Small intestine (tissue), 16 donors: Measurements from ENCODE around the gene NCF4. TPM values are rescaled to one million over a fixed set of nuclear protein-coding genes. Genes with fewer than 3 reads are reported as not detected.
A peak's percentile ranks its signal among the peaks of the same experiment; 100 is the strongest.

ENCODE experiments used
- DNase-seq, 2 donors: peaks; one replicate each; pipeline versions ENCODE4 v3.0.0 to v3.0.0-alpha.2; 2013
- FAIRE-seq: peaks from 2 replicates; lab custom pipeline; 2012; peaks lifted over from hg19 to GRCh38; lab: Jason Lieb, UNC
- H3K27ac ChIP-seq, 3 donors: one replicate each; pipeline ENCODE4 v1.5.1; 2013; ENCODE audit warnings: low read length in 2 of 3, mild to moderate bottlenecking in 2 of 3, control low read depth in 1 of 3, inconsistent platforms in 1 of 3, low read depth in 1 of 3, moderate library complexity in 1 of 3
- H3K27me3 ChIP-seq, 3 donors: one replicate each; pipeline ENCODE4 v1.6.1; 2013; ENCODE audit warnings: low read length in 3 of 3, inconsistent platforms in 1 of 3; ENCODE audit not compliant: control insufficient read depth in 3 of 3, insufficient read depth in 3 of 3
- H3K36me3 ChIP-seq, 3 donors: one replicate each; pipeline ENCODE4 v1.6.1; 2013; ENCODE audit warnings: low read length in 3 of 3, inconsistent platforms in 1 of 3, low read depth in 1 of 3, mild to moderate bottlenecking in 1 of 3, moderate library complexity in 1 of 3; ENCODE audit not compliant: control insufficient read depth in 3 of 3, insufficient read depth in 2 of 3
- H3K4me1 ChIP-seq, 3 donors: one replicate each; pipeline ENCODE4 v1.6.1; 2013; ENCODE audit warnings: low read length in 2 of 3, inconsistent platforms in 1 of 3, low read depth in 1 of 3, mild to moderate bottlenecking in 1 of 3, moderate library complexity in 1 of 3; ENCODE audit not compliant: control insufficient read depth in 3 of 3, insufficient read depth in 2 of 3
- H3K4me3 ChIP-seq, 3 donors: one replicate each; pipeline ENCODE4 v1.5.1; 2013; ENCODE audit warnings: low read length in 3 of 3, control low read depth in 1 of 3, inconsistent platforms in 1 of 3, low read depth in 1 of 3, mild to moderate bottlenecking in 1 of 3, moderate library complexity in 1 of 3
- H3K9me3 ChIP-seq, 2 donors: one replicate each; pipeline ENCODE4 v1.6.1; 2013; ENCODE audit warnings: low read depth in 1 of 2, low read length in 1 of 2; ENCODE audit not compliant: control insufficient read depth in 2 of 2, insufficient read depth in 1 of 2
- WGBS, 3 donors: extraction: QIAGEN DNeasy Blood & Tissue Kit; methylation state at CpG; one replicate each; pipeline ENCODE4 v1.1.7; 2013; 5-methylcytosine and 5-hydroxymethylcytosine counted together
- long read RNA-seq, 10 donors: transcript quantifications; one replicate each; lab custom pipeline, GENCODE V29; 2026
- polyA plus RNA-seq, 4 donors: library from polyadenylated mRNA; stranded (reverse) in 3 of 4; unstranded in 1 of 4; fragments of 200-250 nt in 3 of 4; fragments of 120-200 nt in 1 of 4; gene quantifications; one replicate each; pipeline versions ENCODE4 v1.2.1 to v1.2.3, GENCODE V29; 2013
- donor health status: healthy with polysubstance abuse.
- donor health status: control.
- donor health status: control.
- donor health status: Bipolar disorder and iron deficiency.
- donor health status: healthy.

NCF4 gene
- polyA plus RNA-seq: 10 to 100 TPM in 1 of 4 donors, 1 to 10 TPM in 3; 2.5 to 30.3 (median 9.5) TPM
- long read RNA-seq, donor 1, partial matches to known transcripts: 5 of 9 reads
- long read RNA-seq, donor 1, other reads (novel, unspliced or antisense): 0 of 9 reads
- long read RNA-seq, donor 2: 0 reads
- long read RNA-seq, donor 3: 0 reads
- long read RNA-seq, donor 4: 0 reads
- long read RNA-seq, donor 5, partial matches to known transcripts: 5 of 6 reads
- long read RNA-seq, donor 5, other reads (novel, unspliced or antisense): 0 of 6 reads
- long read RNA-seq, donor 6, partial matches to known transcripts: 0 of 2 reads
- long read RNA-seq, donor 6, other reads (novel, unspliced or antisense): 0 of 2 reads
- long read RNA-seq, donor 7, partial matches to known transcripts: 0 of 2 reads
- long read RNA-seq, donor 7, other reads (novel, unspliced or antisense): 0 of 2 reads
- long read RNA-seq, donor 8, partial matches to known transcripts: 0 of 1 reads
- long read RNA-seq, donor 8, other reads (novel, unspliced or antisense): 0 of 1 reads
- long read RNA-seq, donor 9: 0 reads
- long read RNA-seq, donor 10, partial matches to known transcripts: 0 of 2 reads
- long read RNA-seq, donor 10, other reads (novel, unspliced or antisense): 0 of 2 reads

GRCh38 chr22:36860821-36861659 is at the start of gene NCF4:
NCF4 (plus strand) TSS chr22:36861006; CDS start chr22:36861172, 166 bp downstream.
- DNase-seq (peak in 1 of 2 donors; percentile 45), FAIRE-seq (no peak)
- Histone ChIP-seq H3K27ac (peak within 1 kb of the TSS in 2 of 3 donors; percentile 69 to 92), H3K9me3 (no peaks in the 10 kb centered on the region), H3K36me3 (no peaks in the 10 kb centered on the region), H3K4me1 (no peaks in the 10 kb centered on the region), H3K27me3 (peaks cover 0 to 4% (median 0%) of the 10 kb centered on the region in 3 donors), H3K4me3 (peak within 1 kb of the TSS in 1 of 3 donors; percentile 14)
- 42 to 54% (median 45%) methylated on average over 15 to 17 of the region's 17 CpGs for WGBS, 3 donors

GRCh38 chr22:36811094-36811800 is 49.6 kb upstream of the NCF4 start:
- Histone ChIP-seq H3K27ac (no peak overlapping the region), H3K4me1 (no peaks in the 10 kb centered on the region), H3K36me3 (no peaks in the 10 kb centered on the region), H3K9me3 (no peaks in the 10 kb centered on the region), H3K27me3 (peaks cover 4 to 32% (median 20%) of the 10 kb centered on the region in 3 donors), H3K4me3 (no peak overlapping the region)
- 83 to 89% (median 84%) methylated on average over 3 of the region's 3 CpGs for WGBS, 3 donors
- FAIRE-seq: no peak
- DNase-seq: no peak

GRCh38 chr22:36814801-36815200 is 46.0 kb upstream of the NCF4 start:
- 57 to 66% (median 61%) methylated on average over 10 of the region's 10 CpGs for WGBS, 3 donors
- Histone ChIP-seq H3K4me3 (no peak overlapping the region), H3K9me3 (no peaks in the 10 kb centered on the region), H3K27ac (no peak overlapping the region), H3K4me1 (no peaks in the 10 kb centered on the region), H3K27me3 (peaks cover 14 to 65% (median 42%) of the 10 kb centered on the region in 3 donors), H3K36me3 (no peaks in the 10 kb centered on the region)
- no peak for DNase-seq
- FAIRE-seq: no peak

- Histone ChIP-seq H3K4me1 (no peaks in the 10 kb centered on the region), H3K9me3 (no peaks in the 10 kb centered on the region), H3K27ac (no peak overlapping the region), H3K36me3 (no peaks in the 10 kb centered on the region), H3K4me3 (no peak overlapping the region), H3K27me3 (peaks cover 14 to 69% (median 43%) of the 10 kb centered on the region in 3 donors)
- FAIRE-seq (no peak), DNase-seq (no peak)
- 12 to 33% (median 24%) methylated on average over 8 of the region's 8 CpGs for WGBS, 3 donors
Observed at GRCh38 chr22:36815558-36816338, 45.1 kb upstream of the NCF4 start.

- no peak for FAIRE-seq
- Histone ChIP-seq H3K27ac (no peak overlapping the region), H3K9me3 (no peaks in the 10 kb centered on the region), H3K4me1 (no peaks in the 10 kb centered on the region), H3K36me3 (no peaks in the 10 kb centered on the region), H3K4me3 (no peak overlapping the region), H3K27me3 (peaks cover 14 to 70% (median 43%) of the 10 kb centered on the region in 3 donors)
- DNase-seq: no peak
- WGBS, 3 donors: 3 to 8% (median 5%) methylated on average over 12 of the region's 12 CpGs
Observed at GRCh38 chr22:36816339-36816635, 44.5 kb upstream of the NCF4 start.

- no peaks in the 10 kb centered on the region for H3K4me1 ChIP-seq
- H3K36me3 ChIP-seq: no peaks in the 10 kb centered on the region
- no peaks in the 10 kb centered on the region for H3K9me3 ChIP-seq
- DNase-seq (peak; percentile 21 to 78), FAIRE-seq (no peak)
- H3K27ac ChIP-seq: no peak within 1 kb of the TSS
- H3K4me3 ChIP-seq: no peak within 1 kb of the TSS
- WGBS, 3 donors: 1 to 3% (median 2%) methylated on average over 63 to 75 of the region's 75 CpGs
- peaks cover 14 to 67% (median 43%) of the 10 kb centered on the region in 3 donors for H3K27me3 ChIP-seq
Observed at GRCh38 chr22:36816636-36817524, 43.9 kb upstream of the NCF4 start, which contains the start of gene PVALB. PVALB (minus strand) TSS chr22:36817035; CDS start chr22:36817005, 30 bp downstream.

GRCh38 chr22:36817525-36817848 is 43.3 kb upstream of the NCF4 start:
- peaks cover 14 to 67% (median 43%) of the 10 kb centered on the region in 3 donors for H3K27me3 ChIP-seq
- no peak overlapping the region for H3K27ac ChIP-seq
- FAIRE-seq (no peak), DNase-seq (no peak)
- H3K4me3 ChIP-seq: no peak overlapping the region
- no peaks in the 10 kb centered on the region for H3K9me3 ChIP-seq
- no peaks in the 10 kb centered on the region for H3K36me3 ChIP-seq
- H3K4me1 ChIP-seq: no peaks in the 10 kb centered on the region
- 31 to 41% (median 31%) methylated on average over 5 of the region's 5 CpGs for WGBS, 3 donors
